ENCODE data around the gene TEX14. TPM values are rescaled to one million over a fixed set of nuclear protein-coding genes. Genes with fewer than 3 reads are reported as not detected.

TEX14 gene
- polyA plus RNA-seq, 1 of the 3 experiments (the other 2 are of a cell fraction), result 0.02 TPM

- Histone ChIP-seq H3K9ac (no peak overlapping the region), H3F3A (replicated peaks; ENCODE audit: insufficient read depth) (peaks cover 5% of the 10 kb centered on the region), H3K27me3 (ENCODE audit: insufficient read depth) (no peaks in the 10 kb centered on the region), H3K4me3 (ENCODE audit: low read depth in 2 of 2, low read length in 1 of 2) (no peak overlapping the region), H4K20me1 (ENCODE audit: insufficient read depth) (no peaks in the 10 kb centered on the region), H3K79me2 (ENCODE audit: insufficient read depth) (no peaks in the 10 kb centered on the region), H3K4me1 (ENCODE audit: control insufficient read depth in 1 of 2, insufficient read depth in 2 of 2, low read depth in 1 of 2, low read length in 1 of 2) (no peaks in the 10 kb centered on the region; a peak in 1 of 4 replicates), H3K9me2 (no peaks in the 10 kb centered on the region), H2AFZ (ENCODE audit: low read depth) (no peak overlapping the region), H3K36me3 (replicated peaks in 1 of 2; ENCODE audit: control insufficient read depth in 1 of 2, insufficient read depth in 2 of 2, low read length in 1 of 2) (no peaks in the 10 kb centered on the region), H3K4me2 (no peak overlapping the region), H3K9me3 (no peaks in the 10 kb centered on the region), H3K27ac (ENCODE audit: low read depth in 2 of 2, low read length in 1 of 2) (no peak overlapping the region)
- no peak for TF ChIP-seq POLR2AphosphoS5 (IDR thresholded peaks at IDR 0.05; ENCODE audit: low read depth, low read length)
- ChIA-PET POLR2A (interaction anchor here (1.2 to 1.3 kb wide), 2 partner anchors 34 to 35 kb away, joined by 3 to 5 read pairs; no protein-coding TSS in a partner anchor), CTCF (interaction anchor here (1.2 to 1.5 kb wide), 3 partner anchors 26 to 78 kb away, joined by 3 to 4 read pairs (median 4); no protein-coding TSS in a partner anchor)
- WGBS (ENCODE audit: low lambda C conversion rate), result 90% methylated on average over 25 of the region's 25 CpGs
- DNase-seq, result no peak
These were observed 25.6 kb downstream of the TEX14 start for GRCh38 chr17:58665946-58666857.

GRCh38 chr17:58664302-58664701, 27.5 kb downstream of the TEX14 start:
- Histone ChIP-seq H3K27me3 (ENCODE audit: insufficient read depth) (no peaks in the 10 kb centered on the region), H3K9me3 (no peaks in the 10 kb centered on the region), H3K79me2 (ENCODE audit: insufficient read depth) (no peaks in the 10 kb centered on the region), H3K9ac (no peak overlapping the region), H3K27ac (ENCODE audit: low read depth in 2 of 2, low read length in 1 of 2) (no peak overlapping the region), H3K4me1 (ENCODE audit: control insufficient read depth in 1 of 2, insufficient read depth in 2 of 2, low read depth in 1 of 2, low read length in 1 of 2) (no peaks in the 10 kb centered on the region; a peak in 1 of 4 replicates), H3K36me3 (replicated peaks in 1 of 2; ENCODE audit: control insufficient read depth in 1 of 2, insufficient read depth in 2 of 2, low read length in 1 of 2) (no peaks in the 10 kb centered on the region), H3K4me2 (no peak overlapping the region), H3K9me2 (no peaks in the 10 kb centered on the region), H3F3A (replicated peaks; ENCODE audit: insufficient read depth) (peaks cover 5% of the 10 kb centered on the region), H2AFZ (ENCODE audit: low read depth) (no peak overlapping the region), H4K20me1 (ENCODE audit: insufficient read depth) (no peaks in the 10 kb centered on the region), H3K4me3 (ENCODE audit: low read depth in 2 of 2, low read length in 1 of 2) (no peak overlapping the region)
- TF ChIP-seq EP300 (IDR thresholded peaks at IDR 0.05; ENCODE audit: borderline replicate concordance in 1 of 2, low read depth in 1 of 2, low read length in 1 of 2) (no peak), FOXJ3 (CRISPR knock-in tag; IDR thresholded peaks at IDR 0.05) (no peak)
- WGBS (ENCODE audit: low lambda C conversion rate), result 72% methylated on average over 2 of the region's 2 CpGs
- POLR2A ChIA-PET, result no interaction called here
- DNase-seq, result no peak
- CTCF ChIA-PET, result no interaction called here

DNA sequence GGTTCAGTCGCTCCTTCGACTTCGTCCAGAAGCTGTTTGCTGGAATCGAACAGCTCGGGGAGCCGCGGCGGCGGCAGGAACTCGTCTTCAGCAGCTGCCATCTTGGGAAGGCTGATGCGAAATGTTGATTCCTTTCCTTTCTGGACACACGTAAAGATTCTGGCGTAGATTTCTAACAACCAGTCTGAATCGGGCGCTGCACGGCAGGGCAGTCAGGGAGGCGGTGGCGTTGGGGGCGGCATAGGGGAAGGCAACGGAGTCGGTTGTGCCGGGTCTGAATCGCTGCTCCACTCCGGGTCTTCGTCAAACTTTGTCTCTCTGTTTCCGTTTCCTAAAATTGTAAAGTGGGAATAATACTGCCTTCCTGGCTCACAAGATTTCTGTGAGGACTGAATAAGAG, 30.3 kb downstream of the TEX14 start:
- no peak overlapping the region for H2AFZ ChIP-seq (ENCODE audit: low read depth)
- POLR2A ChIA-PET, result interaction anchor here (6.8 kb wide), 1 partner anchor 30 kb away, joined by 64 read pairs; no protein-coding TSS in a partner anchor

More for the DNA sequence above, 30.3 kb downstream of the TEX14 start:
- Histone ChIP-seq H3K9me3 (no peaks in the 10 kb centered on the region), H3K4me2 (no peak overlapping the region), H3K4me1 (ENCODE audit: control insufficient read depth in 1 of 2, insufficient read depth in 2 of 2, low read depth in 1 of 2, low read length in 1 of 2) (no peaks in the 10 kb centered on the region; a peak in 1 of 4 replicates), H3K9ac (no peak overlapping the region), H4K20me1 (ENCODE audit: insufficient read depth) (no peaks in the 10 kb centered on the region), H3K9me2 (no peaks in the 10 kb centered on the region), H3K4me3 (ENCODE audit: low read depth in 2 of 2, low read length in 1 of 2) (no peak overlapping the region), H3K79me2 (ENCODE audit: insufficient read depth) (no peaks in the 10 kb centered on the region), H3K27me3 (ENCODE audit: insufficient read depth) (no peaks in the 10 kb centered on the region), H3K36me3 (replicated peaks in 1 of 2; ENCODE audit: control insufficient read depth in 1 of 2, insufficient read depth in 2 of 2, low read length in 1 of 2) (no peaks in the 10 kb centered on the region), H3F3A (replicated peaks; ENCODE audit: insufficient read depth) (peaks cover 22% of the 10 kb centered on the region), H3K27ac (ENCODE audit: low read depth in 2 of 2, low read length in 1 of 2) (no peak overlapping the region)
- CTCF ChIA-PET, result interaction anchor here (2.8 kb wide), 1 partner anchor 343 kb away, joined by 8 read pairs; no protein-coding TSS in a partner anchor
- DNase-seq, result no peak
- no peak for TF ChIP-seq MAX (IDR thresholded peaks at IDR 0.05; ENCODE audit: low read depth)
- no peak for TF ChIP-seq JUND (IDR thresholded peaks at IDR 0.05)
- TF ChIP-seq RFX5 (IDR thresholded peaks at IDR 0.05; ENCODE audit: low read length), result no peak
- TF ChIP-seq FOXJ3 (CRISPR knock-in tag; IDR thresholded peaks at IDR 0.05), result no peak
- no peak for TF ChIP-seq TCF12 (IDR thresholded peaks at IDR 0.05)
- TF ChIP-seq, protein P1, sequence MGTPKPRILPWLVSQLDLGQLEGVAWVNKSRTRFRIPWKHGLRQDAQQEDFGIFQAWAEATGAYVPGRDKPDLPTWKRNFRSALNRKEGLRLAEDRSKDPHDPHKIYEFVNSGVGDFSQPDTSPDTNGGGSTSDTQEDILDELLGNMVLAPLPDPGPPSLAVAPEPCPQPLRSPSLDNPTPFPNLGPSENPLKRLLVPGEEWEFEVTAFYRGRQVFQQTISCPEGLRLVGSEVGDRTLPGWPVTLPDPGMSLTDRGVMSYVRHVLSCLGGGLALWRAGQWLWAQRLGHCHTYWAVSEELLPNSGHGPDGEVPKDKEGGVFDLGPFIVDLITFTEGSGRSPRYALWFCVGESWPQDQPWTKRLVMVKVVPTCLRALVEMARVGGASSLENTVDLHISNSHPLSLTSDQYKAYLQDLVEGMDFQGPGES (IDR thresholded peaks at IDR 0.05; ENCODE audit: low read depth, low read length), result no peak
- no peak for TF ChIP-seq FOSL2 (IDR thresholded peaks at IDR 0.05; ENCODE audit: borderline replicate concordance, low read depth)
- TF ChIP-seq NRF1 (IDR thresholded peaks at IDR 0.05; ENCODE audit: low read depth, low read length), result no peak
- no peak for TF ChIP-seq MEF2A (IDR thresholded peaks at IDR 0.05; ENCODE audit: borderline replicate concordance, low read depth)
- no peak for TF ChIP-seq USF2 (IDR thresholded peaks at IDR 0.05; ENCODE audit: borderline replicate concordance, low read depth, low read length)
- no peak for TF ChIP-seq POLR2AphosphoS5 (IDR thresholded peaks at IDR 0.05; ENCODE audit: low read depth, low read length)
- no peak for TF ChIP-seq EZH2phosphoT487 (IDR thresholded peaks at IDR 0.05; ENCODE audit: borderline replicate concordance, low read depth)
- TF ChIP-seq GABPA (IDR thresholded peaks at IDR 0.05; ENCODE audit: low read depth), result no peak
- TF ChIP-seq TEAD4 (IDR thresholded peaks at IDR 0.05; ENCODE audit: borderline replicate concordance, insufficient read depth), result no peak
- no peak for TF ChIP-seq RAD21 (IDR thresholded peaks at IDR 0.05; ENCODE audit: low read length)
- TF ChIP-seq RCOR1 (IDR thresholded peaks at IDR 0.05; ENCODE audit: low read length), result no peak
- WGBS (ENCODE audit: low lambda C conversion rate), result 94% methylated on average over 26 of the region's 26 CpGs

Data from SK-N-SH (cell line).